ENCODE measurements around the gene ZHX3. TPM values are rescaled to one million over a fixed set of nuclear protein-coding genes. Genes with fewer than 3 reads are reported as not detected.

Gene ZHX3
- total and polyA plus RNA-seq, 2 of the 13 experiments (the other 11 are each of a cell fraction or from before 2014, with no cell fraction given): 8.4 to 11.7 TPM

DNA sequence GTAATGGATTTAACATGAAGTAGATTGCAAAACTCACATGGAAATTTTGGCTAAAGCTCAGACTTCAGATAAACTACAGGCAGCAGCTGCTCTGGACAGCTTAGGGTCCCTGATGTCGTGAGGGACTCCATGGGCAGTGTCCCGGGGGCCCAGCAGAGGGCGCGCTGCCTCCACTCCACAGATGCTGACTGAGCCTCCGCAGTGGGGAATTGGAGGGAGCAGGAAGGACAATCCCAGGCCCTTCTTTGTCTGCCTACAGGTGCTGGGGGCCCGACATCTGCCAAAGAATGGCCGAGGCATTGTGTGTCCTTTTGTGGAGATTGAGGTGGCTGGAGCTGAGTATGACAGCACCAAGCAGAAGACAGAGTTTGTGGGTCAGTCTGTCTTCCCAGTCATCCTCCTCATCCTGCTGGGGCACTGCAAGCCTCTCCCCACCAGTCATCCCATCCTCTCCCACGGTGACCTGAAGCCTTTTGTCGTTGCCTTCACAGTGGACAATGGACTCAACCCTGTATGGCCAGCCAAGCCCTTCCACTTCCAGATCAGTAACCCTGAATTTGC lies 144.3 kb downstream of the ZHX3 start (continued):
- no peak for TF ChIP-seq ZSCAN22 (CRISPR knock-in tag; IDR thresholded peaks at IDR 0.05)
- no peak for TF ChIP-seq ZNF382 (CRISPR knock-in tag; IDR thresholded peaks at IDR 0.05; ENCODE audit: borderline replicate concordance)

DNA sequence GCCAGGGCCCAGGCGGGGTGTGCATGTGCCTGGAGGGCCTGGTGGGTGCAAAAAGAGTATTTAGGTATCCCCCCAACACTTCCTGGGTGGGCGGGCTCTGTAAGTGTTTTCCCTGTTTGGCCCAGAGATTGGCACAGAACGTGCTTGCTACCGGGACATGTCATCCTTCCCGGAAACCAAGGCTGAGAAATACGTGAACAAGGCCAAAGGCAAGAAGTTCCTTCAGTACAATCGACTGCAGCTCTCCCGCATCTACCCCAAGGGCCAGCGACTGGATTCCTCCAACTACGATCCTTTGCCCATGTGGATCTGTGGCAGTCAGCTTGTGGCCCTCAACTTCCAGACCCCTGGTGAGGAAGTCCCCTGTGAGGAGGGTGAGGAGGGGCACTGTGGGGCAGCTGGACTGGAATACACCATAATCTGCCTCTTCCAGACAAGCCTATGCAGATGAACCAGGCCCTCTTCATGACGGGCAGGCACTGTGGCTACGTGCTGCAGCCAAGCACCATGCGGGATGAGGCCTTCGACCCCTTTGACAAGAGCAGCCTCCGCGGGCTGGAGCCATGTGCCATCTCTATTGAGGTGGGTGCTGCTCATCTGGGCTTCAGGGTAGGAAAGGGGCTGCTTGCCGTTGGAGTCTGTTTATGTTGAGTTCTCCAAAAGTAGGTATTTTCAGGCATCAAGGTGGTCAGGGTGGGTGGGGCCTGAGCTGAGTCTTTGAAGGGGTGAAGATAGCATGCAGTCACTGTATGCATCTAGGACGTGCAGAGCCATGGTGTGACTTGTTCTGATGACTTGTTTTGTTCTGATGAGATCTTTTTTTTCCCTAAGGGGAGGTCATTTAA lies 145.0 kb downstream of the ZHX3 start:
- H3K9ac ChIP-seq (ENCODE audit: insufficient read depth, low read depth, low read length): no peak overlapping the region
- no TSS peak for BruUV-seq (replicated peaks)
- H4K20me1 ChIP-seq (ENCODE audit: insufficient read depth, low read length): peaks cover 10% of the 10 kb centered on the region; the same call in 1 of the 2 replicates
- POLR2A ChIA-PET: interaction anchor here (1.6 kb wide), 1 partner anchor 168 kb away, joined by 12 read pairs; the partner anchor contains the start of gene LPIN3
- peaks cover 56 to 86% of the 10 kb centered on the region in 2 experiments for H3K36me3 ChIP-seq (replicated peaks in 1 of 2; ENCODE audit: control insufficient read depth in 1 of 2, insufficient read depth in 2 of 2, low read length in 2 of 2)
- DNase-seq (ENCODE audit: low spot score) (no peak), FAIRE-seq (no peak), ATAC-seq (peak; percentile 24)
- no peaks in the 10 kb centered on the region for H3K4me1 ChIP-seq (ENCODE audit: insufficient read depth, low read length)
- H3K79me2 ChIP-seq (ENCODE audit: insufficient read depth, low read length): no peaks in the 10 kb centered on the region
- no peak overlapping the region for H3K4me3 ChIP-seq (replicated peaks in 1 of 3; ENCODE audit: insufficient read depth in 1 of 3, low read depth in 2 of 3, low read length in 3 of 3)
- H3K9me3 ChIP-seq (ENCODE audit: low read length): no peaks in the 10 kb centered on the region
- H2AFZ ChIP-seq (ENCODE audit: low read length): no peak overlapping the region
- no peak overlapping the region for H3K4me2 ChIP-seq (ENCODE audit: low read depth, low read length)
- intact Hi-C loops (cut with micrococcal nuclease; ENCODE audit: unreplicated experiment) (loop anchor here (1.0 to 2.0 kb wide), 4 partner anchors 36 to 239 kb away; partner anchors contain the start of genes LPIN3 and PLCG1), in situ Hi-C loops (cut with HindIII; ENCODE audit: extremely low pct_ligation_motif_present, low pct_unique_long_range_greater_than_20kb) (loop anchor here (5.0 kb wide), 1 partner anchor 170 kb away; the partner anchor contains the start of gene LPIN3)
- WGBS (ENCODE audit: low lambda C conversion rate): 96% methylated on average over 18 of the region's 18 CpGs
- H3K27ac ChIP-seq (ENCODE audit: extremely low read length, insufficient read depth, low read length): no peak overlapping the region
- CTCF ChIA-PET (ENCODE audit: low intra/inter-chr PET ratio, low total read pairs): interaction anchor here (1.4 to 3.4 kb wide), 3 partner anchors 37 to 167 kb away, joined by 13 to 76 read pairs (median 13); partner anchors contain the start of gene LPIN3
- H3K27me3 ChIP-seq (ENCODE audit: control insufficient read depth in 1 of 2, insufficient read depth in 2 of 2, low read length in 2 of 2): no peaks in the 10 kb centered on the region
- TF ChIP-seq, protein P1, sequence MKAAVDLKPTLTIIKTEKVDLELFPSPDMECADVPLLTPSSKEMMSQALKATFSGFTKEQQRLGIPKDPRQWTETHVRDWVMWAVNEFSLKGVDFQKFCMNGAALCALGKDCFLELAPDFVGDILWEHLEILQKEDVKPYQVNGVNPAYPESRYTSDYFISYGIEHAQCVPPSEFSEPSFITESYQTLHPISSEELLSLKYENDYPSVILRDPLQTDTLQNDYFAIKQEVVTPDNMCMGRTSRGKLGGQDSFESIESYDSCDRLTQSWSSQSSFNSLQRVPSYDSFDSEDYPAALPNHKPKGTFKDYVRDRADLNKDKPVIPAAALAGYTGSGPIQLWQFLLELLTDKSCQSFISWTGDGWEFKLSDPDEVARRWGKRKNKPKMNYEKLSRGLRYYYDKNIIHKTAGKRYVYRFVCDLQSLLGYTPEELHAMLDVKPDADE (CRISPR knock-in tag; IDR thresholded peaks at IDR 0.05): no peak
- TF ChIP-seq, protein P2, sequence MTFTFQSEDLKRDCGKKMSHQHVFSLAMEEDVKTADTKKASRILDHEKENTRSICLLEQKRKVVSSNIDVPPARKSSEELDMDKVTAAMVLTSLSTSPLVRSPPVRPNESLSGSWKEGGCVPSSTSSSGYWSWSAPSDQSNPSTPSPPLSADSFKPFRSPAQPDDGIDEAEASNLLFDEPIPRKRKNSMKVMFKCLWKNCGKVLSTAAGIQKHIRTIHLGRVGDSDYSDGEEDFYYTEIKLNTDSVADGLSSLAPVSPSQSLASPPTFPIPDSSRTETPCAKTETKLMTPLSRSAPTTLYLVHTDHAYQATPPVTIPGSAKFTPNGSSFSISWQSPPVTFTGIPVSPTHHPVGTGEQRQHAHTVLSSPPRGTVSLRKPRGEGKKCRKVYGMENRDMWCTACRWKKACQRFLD (CRISPR knock-in tag; IDR thresholded peaks at IDR 0.05; ENCODE audit: borderline replicate concordance): no peak
- TF ChIP-seq, protein P3, sequence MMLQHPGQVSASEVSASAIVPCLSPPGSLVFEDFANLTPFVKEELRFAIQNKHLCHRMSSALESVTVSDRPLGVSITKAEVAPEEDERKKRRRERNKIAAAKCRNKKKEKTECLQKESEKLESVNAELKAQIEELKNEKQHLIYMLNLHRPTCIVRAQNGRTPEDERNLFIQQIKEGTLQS (CRISPR knock-in tag; IDR thresholded peaks at IDR 0.05): no peak
- 0 out of 2 replicates have a peak, but pooled peaks have one; percentile 31 for TF ChIP-seq ZNF451 (CRISPR knock-in tag; IDR thresholded peaks at IDR 0.05)
- TF ChIP-seq, protein P4, sequence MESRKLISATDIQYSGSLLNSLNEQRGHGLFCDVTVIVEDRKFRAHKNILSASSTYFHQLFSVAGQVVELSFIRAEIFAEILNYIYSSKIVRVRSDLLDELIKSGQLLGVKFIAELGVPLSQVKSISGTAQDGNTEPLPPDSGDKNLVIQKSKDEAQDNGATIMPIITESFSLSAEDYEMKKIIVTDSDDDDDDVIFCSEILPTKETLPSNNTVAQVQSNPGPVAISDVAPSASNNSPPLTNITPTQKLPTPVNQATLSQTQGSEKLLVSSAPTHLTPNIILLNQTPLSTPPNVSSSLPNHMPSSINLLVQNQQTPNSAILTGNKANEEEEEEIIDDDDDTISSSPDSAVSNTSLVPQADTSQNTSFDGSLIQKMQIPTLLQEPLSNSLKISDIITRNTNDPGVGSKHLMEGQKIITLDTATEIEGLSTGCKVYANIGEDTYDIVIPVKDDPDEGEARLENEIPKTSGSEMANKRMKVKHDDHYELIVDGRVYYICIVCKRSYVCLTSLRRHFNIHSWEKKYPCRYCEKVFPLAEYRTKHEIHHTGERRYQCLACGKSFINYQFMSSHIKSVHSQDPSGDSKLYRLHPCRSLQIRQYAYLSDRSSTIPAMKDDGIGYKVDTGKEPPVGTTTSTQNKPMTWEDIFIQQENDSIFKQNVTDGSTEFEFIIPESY (CRISPR knock-in tag; IDR thresholded peaks at IDR 0.05): 0 out of 2 replicates have a peak, but pooled peaks have one; percentile 38
- no peak for TF ChIP-seq ZKSCAN8 (CRISPR knock-in tag; IDR thresholded peaks at IDR 0.05; ENCODE audit: borderline replicate concordance)
- TF ChIP-seq, protein P5, sequence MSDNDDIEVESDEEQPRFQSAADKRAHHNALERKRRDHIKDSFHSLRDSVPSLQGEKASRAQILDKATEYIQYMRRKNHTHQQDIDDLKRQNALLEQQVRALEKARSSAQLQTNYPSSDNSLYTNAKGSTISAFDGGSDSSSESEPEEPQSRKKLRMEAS (IDR thresholded peaks at IDR 0.05): 0 out of 2 replicates have a peak, but pooled peaks have one; percentile 1
- TF ChIP-seq, protein P6, sequence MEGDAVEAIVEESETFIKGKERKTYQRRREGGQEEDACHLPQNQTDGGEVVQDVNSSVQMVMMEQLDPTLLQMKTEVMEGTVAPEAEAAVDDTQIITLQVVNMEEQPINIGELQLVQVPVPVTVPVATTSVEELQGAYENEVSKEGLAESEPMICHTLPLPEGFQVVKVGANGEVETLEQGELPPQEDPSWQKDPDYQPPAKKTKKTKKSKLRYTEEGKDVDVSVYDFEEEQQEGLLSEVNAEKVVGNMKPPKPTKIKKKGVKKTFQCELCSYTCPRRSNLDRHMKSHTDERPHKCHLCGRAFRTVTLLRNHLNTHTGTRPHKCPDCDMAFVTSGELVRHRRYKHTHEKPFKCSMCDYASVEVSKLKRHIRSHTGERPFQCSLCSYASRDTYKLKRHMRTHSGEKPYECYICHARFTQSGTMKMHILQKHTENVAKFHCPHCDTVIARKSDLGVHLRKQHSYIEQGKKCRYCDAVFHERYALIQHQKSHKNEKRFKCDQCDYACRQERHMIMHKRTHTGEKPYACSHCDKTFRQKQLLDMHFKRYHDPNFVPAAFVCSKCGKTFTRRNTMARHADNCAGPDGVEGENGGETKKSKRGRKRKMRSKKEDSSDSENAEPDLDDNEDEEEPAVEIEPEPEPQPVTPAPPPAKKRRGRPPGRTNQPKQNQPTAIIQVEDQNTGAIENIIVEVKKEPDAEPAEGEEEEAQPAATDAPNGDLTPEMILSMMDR (CRISPR knock-in tag; IDR thresholded peaks at IDR 0.05): 0 out of 2 replicates have a peak, but pooled peaks have one; percentile 3
- peak; percentile 19; the same call in 1 of the 2 replicates for TF ChIP-seq ZNF839 (CRISPR knock-in tag; IDR thresholded peaks at IDR 0.05; ENCODE audit: borderline replicate concordance)
